ENCODE results near the gene SPATA2L.

SPATA2L gene

GRCh38 chr16:89717688-89718505 is 16.4 kb upstream of the SPATA2L start:
- no peak for DNase-seq (ENCODE audit: extremely low spot score)
- POLR2A ChIA-PET, result interaction anchor here (2.2 kb wide), 1 partner anchor 11 kb away, joined by 14 read pairs; no protein-coding TSS in a partner anchor
- CTCF ChIA-PET, result interaction anchor here (0.7 kb wide), 1 partner anchor 12 kb away, joined by 5 read pairs; no protein-coding TSS in a partner anchor
- TF ChIP-seq TARDBP (IDR thresholded peaks at IDR 0.05) (no peak), BHLHE40 (IDR thresholded peaks at IDR 0.05; ENCODE audit: borderline replicate concordance) (no peak), HDGF (IDR thresholded peaks at IDR 0.05; ENCODE audit: borderline replicate concordance) (no peak), NFRKB (IDR thresholded peaks at IDR 0.05) (no peak), ZNF384 (IDR thresholded peaks at IDR 0.05) (no peak), ELF4 (IDR thresholded peaks at IDR 0.05) (no peak), SP1 (IDR thresholded peaks at IDR 0.05) (no peak), SUZ12 (IDR thresholded peaks at IDR 0.05) (no peak), PKNOX1 (IDR thresholded peaks at IDR 0.05) (no peak), FOXA1 (IDR thresholded peaks at IDR 0.05) (no peak), CTBP1 (IDR thresholded peaks at IDR 0.05; ENCODE audit: borderline replicate concordance) (no peak), FOXM1 (IDR thresholded peaks at IDR 0.05; ENCODE audit: borderline replicate concordance) (no peak)

GRCh38 chr16:89716916-89717687 is 15.6 kb upstream of the SPATA2L start:
- TF ChIP-seq ELF4 (IDR thresholded peaks at IDR 0.05), result no peak
- TF ChIP-seq L3MBTL2 (conservative IDR thresholded peaks at IDR 0.05), result no peak
- TF ChIP-seq TARDBP (IDR thresholded peaks at IDR 0.05), result no peak
- TF ChIP-seq FOXK2 (IDR thresholded peaks at IDR 0.05), result no peak
- TF ChIP-seq FOXM1 (IDR thresholded peaks at IDR 0.05; ENCODE audit: borderline replicate concordance), result no peak
- no peak for TF ChIP-seq FOXA1 (IDR thresholded peaks at IDR 0.05)
- no peak for TF ChIP-seq LEF1 (IDR thresholded peaks at IDR 0.05; ENCODE audit: borderline replicate concordance)
- TF ChIP-seq NFRKB (IDR thresholded peaks at IDR 0.05), result no peak
- no peak for TF ChIP-seq SUZ12 (IDR thresholded peaks at IDR 0.05)
- TF ChIP-seq BHLHE40 (IDR thresholded peaks at IDR 0.05; ENCODE audit: borderline replicate concordance), result no peak
- no peak for TF ChIP-seq ARNT (IDR thresholded peaks at IDR 0.05)
- no peak for TF ChIP-seq CTBP1 (IDR thresholded peaks at IDR 0.05; ENCODE audit: borderline replicate concordance)
- TF ChIP-seq HDGF (IDR thresholded peaks at IDR 0.05; ENCODE audit: borderline replicate concordance), result no peak
- TF ChIP-seq ZNF384 (IDR thresholded peaks at IDR 0.05), result no peak
- TF ChIP-seq PKNOX1 (IDR thresholded peaks at IDR 0.05), result no peak
- ChIA-PET POLR2A (interaction anchor here (2.2 kb wide), 1 partner anchor 10 kb away, joined by 14 read pairs; no protein-coding TSS in a partner anchor), CTCF (interaction anchor here (0.7 kb wide), 1 partner anchor 12 kb away, joined by 5 read pairs; no protein-coding TSS in a partner anchor)
- DNase-seq (ENCODE audit: extremely low spot score), result no peak

- TF ChIP-seq SP1 (IDR thresholded peaks at IDR 0.05) (no peak), ELF4 (IDR thresholded peaks at IDR 0.05) (no peak), FOXM1 (IDR thresholded peaks at IDR 0.05; ENCODE audit: borderline replicate concordance) (no peak), CTBP1 (IDR thresholded peaks at IDR 0.05; ENCODE audit: borderline replicate concordance) (no peak), ARNT (IDR thresholded peaks at IDR 0.05) (no peak), ZNF384 (IDR thresholded peaks at IDR 0.05) (no peak), FOXK2 (IDR thresholded peaks at IDR 0.05) (no peak), L3MBTL2 (conservative IDR thresholded peaks at IDR 0.05) (no peak), TARDBP (IDR thresholded peaks at IDR 0.05) (no peak), LEF1 (IDR thresholded peaks at IDR 0.05; ENCODE audit: borderline replicate concordance) (no peak), FOXA1 (IDR thresholded peaks at IDR 0.05) (no peak), PKNOX1 (IDR thresholded peaks at IDR 0.05) (no peak), BHLHE40 (IDR thresholded peaks at IDR 0.05; ENCODE audit: borderline replicate concordance) (no peak), NFRKB (IDR thresholded peaks at IDR 0.05) (no peak), HDGF (IDR thresholded peaks at IDR 0.05; ENCODE audit: borderline replicate concordance) (no peak), SUZ12 (IDR thresholded peaks at IDR 0.05) (no peak)
- ChIA-PET POLR2A (interaction anchor here (2.2 kb wide), 1 partner anchor 10 kb away, joined by 14 read pairs; no protein-coding TSS in a partner anchor), CTCF (no interaction called here)
- DNase-seq (ENCODE audit: extremely low spot score), result no peak
Measured at GRCh38 chr16:89716493-89716892, 15.0 kb upstream of the SPATA2L start.

- TF ChIP-seq HDGF (IDR thresholded peaks at IDR 0.05; ENCODE audit: borderline replicate concordance) (no peak), TARDBP (IDR thresholded peaks at IDR 0.05) (no peak)
- no peak for DNase-seq (ENCODE audit: extremely low spot score)
- POLR2A ChIA-PET, result interaction anchor here (0.6 to 1.6 kb wide), 3 partner anchors 8 to 15 kb away, joined by 3 to 4 read pairs (median 4); partner anchors contain the start of gene VPS9D1
- CTCF ChIA-PET, result interaction anchor here (1.6 kb wide), 1 partner anchor 12 kb away, joined by 4 read pairs; no protein-coding TSS in a partner anchor
Measured at GRCh38 chr16:89712274-89712781, 10.8 kb upstream of the SPATA2L start.

GRCh38 chr16:89711601-89712273 is 10.2 kb upstream of the SPATA2L start:
- POLR2A ChIA-PET, result interaction anchor here (0.6 to 1.6 kb wide), 5 partner anchors 8 to 211 kb away, joined by 3 to 4 read pairs (median 3); partner anchors contain the start of genes TCF25 and VPS9D1
- TF ChIP-seq HDGF (IDR thresholded peaks at IDR 0.05; ENCODE audit: borderline replicate concordance) (no peak), ZNF384 (IDR thresholded peaks at IDR 0.05) (no peak), PKNOX1 (IDR thresholded peaks at IDR 0.05) (no peak), NFRKB (IDR thresholded peaks at IDR 0.05) (no peak), TARDBP (IDR thresholded peaks at IDR 0.05) (no peak), FOXK2 (IDR thresholded peaks at IDR 0.05) (no peak), SUZ12 (IDR thresholded peaks at IDR 0.05) (no peak), BHLHE40 (IDR thresholded peaks at IDR 0.05; ENCODE audit: borderline replicate concordance) (no peak), SP1 (IDR thresholded peaks at IDR 0.05) (no peak), CTBP1 (IDR thresholded peaks at IDR 0.05; ENCODE audit: borderline replicate concordance) (no peak), ARNT (IDR thresholded peaks at IDR 0.05) (no peak), L3MBTL2 (conservative IDR thresholded peaks at IDR 0.05) (peak; percentile 64), FOXA1 (IDR thresholded peaks at IDR 0.05) (no peak), LEF1 (IDR thresholded peaks at IDR 0.05; ENCODE audit: borderline replicate concordance) (no peak), ELF4 (IDR thresholded peaks at IDR 0.05) (0 out of 2 replicates have a peak, but pooled peaks have one; percentile 36), FOXM1 (IDR thresholded peaks at IDR 0.05; ENCODE audit: borderline replicate concordance) (no peak)
- peak; percentile 92 for DNase-seq (ENCODE audit: extremely low spot score)
- CTCF ChIA-PET, result interaction anchor here (1.6 kb wide), 1 partner anchor 11 kb away, joined by 4 read pairs; no protein-coding TSS in a partner anchor
